HepG2 (cell line): Measurements from ENCODE around the gene SNCG. TPM values are rescaled to one million over a fixed set of nuclear protein-coding genes. Genes with fewer than 3 reads are reported as not detected.
A peak's percentile ranks its signal among the peaks of the same experiment; 100 is the strongest.

ENCODE experiments used
- BHLHE40 ChIP-seq: IDR thresholded peaks from 2 replicates; pipeline ENCODE4 v1.6.1; 2011; ENCODE audit warnings: low read length, improper control_type of control experiment
- CAMTA2 ChIP-seq: sonication (generic); formaldehyde crosslinking; IDR thresholded peaks from 2 replicates; pipeline ENCODE4 v1.4.0; 2020; ENCODE audit warnings: mild to moderate bottlenecking, missing genetic modification reagents, borderline replicate concordance
- ETS1 ChIP-seq: sonication (generic); formaldehyde crosslinking; IDR thresholded peaks from 2 replicates; pipeline ENCODE4 v1.4.0; 2020; ENCODE audit warnings: missing genetic modification reagents
- GABPB1 ChIP-seq: IDR thresholded peaks from 2 replicates; pipeline ENCODE4 v1.6.1; 2016; ENCODE audit warnings: mild to moderate bottlenecking, missing genetic modification reagents, moderate library complexity, missing compliant biosample characterization
- HOXA3 ChIP-seq: sonication (generic); formaldehyde crosslinking; IDR thresholded peaks from 2 replicates; pipeline ENCODE4 v1.5.0; 2020; ENCODE audit warnings: missing genetic modification reagents
- KDM2A ChIP-seq: sonication (generic); formaldehyde crosslinking; IDR thresholded peaks from 2 replicates; pipeline ENCODE4 v1.4.0; 2020; ENCODE audit warnings: low read depth, missing genetic modification reagents, borderline replicate concordance
- MTA1 ChIP-seq: sonication (generic); formaldehyde crosslinking; IDR thresholded peaks from 2 replicates; pipeline ENCODE4 v1.4.0; 2020; ENCODE audit warnings: missing genetic modification reagents, mild to moderate bottlenecking, borderline replicate concordance
- MXD1 ChIP-seq: sonication (generic); formaldehyde crosslinking; IDR thresholded peaks from 2 replicates; pipeline ENCODE4 v1.4.0; 2020; ENCODE audit warnings: mild to moderate bottlenecking, missing genetic modification reagents
- MYC ChIP-seq: sonication (generic); formaldehyde crosslinking; IDR thresholded peaks from 2 replicates; pipeline ENCODE4 v1.9.0; 2021; ENCODE audit warnings: missing genetic modification reagents, borderline replicate concordance
- NFE2L1 ChIP-seq: sonication (generic); formaldehyde crosslinking; IDR thresholded peaks from 2 replicates; pipeline ENCODE4 v1.4.0; 2020; ENCODE audit warnings: missing genetic modification reagents, mild to moderate bottlenecking, borderline replicate concordance
- NR2F6 ChIP-seq, 2 experiments: IDR thresholded peaks; 2 replicates each; pipeline ENCODE4 v1.6.1; 2016; ENCODE audit warnings: antibody characterized with exemption in 1 of 2, mild to moderate bottlenecking in 1 of 2
- NR3C1 ChIP-seq: sonication (generic); formaldehyde crosslinking; IDR thresholded peaks from 2 replicates; pipeline ENCODE4 v1.4.0; 2020; ENCODE audit warnings: missing genetic modification reagents
- RBFOX2 ChIP-seq: fragments of 200-400 bp; formaldehyde crosslinking; IDR thresholded peaks from 2 replicates; pipeline ENCODE4 v1.6.1; 2017; ENCODE audit warnings: low read depth, mild to moderate bottlenecking, low read length
- SMC3 ChIP-seq: IDR thresholded peaks from 2 replicates; pipeline ENCODE4 v1.6.1; 2011; ENCODE audit warnings: low read length, improper control_type of control experiment
- TCF7 ChIP-seq: sonication (generic); IDR thresholded peaks from 2 replicates; pipeline ENCODE4 v1.6.1; 2016; ENCODE audit warnings: antibody characterized with exemption, low read depth
- TEAD3 ChIP-seq: optimal IDR thresholded peaks from 2 replicates; pipeline ENCODE3; 2016; ENCODE audit warnings: borderline replicate concordance
- THRA ChIP-seq: sonication (generic); formaldehyde crosslinking; IDR thresholded peaks from 2 replicates; pipeline ENCODE4 v1.4.0; 2020; ENCODE audit warnings: missing genetic modification reagents, borderline replicate concordance
- ZFP82 ChIP-seq: sonication (generic); formaldehyde crosslinking; IDR thresholded peaks from 2 replicates; pipeline ENCODE4 v1.5.1; 2020; ENCODE audit warnings: mild to moderate bottlenecking, missing genetic modification reagents, borderline replicate concordance
- ZFY ChIP-seq: sonication (generic); formaldehyde crosslinking; IDR thresholded peaks from 2 replicates; pipeline ENCODE4 v1.4.0; 2020; ENCODE audit warnings: missing genetic modification reagents
- ZNF20 ChIP-seq: sonication (generic); formaldehyde crosslinking; IDR thresholded peaks from 2 replicates; pipeline ENCODE4 v1.4.0; 2020; ENCODE audit warnings: mild to moderate bottlenecking, moderate library complexity, missing genetic modification reagents
- ZNF550 ChIP-seq: sonication (generic); formaldehyde crosslinking; IDR thresholded peaks from 2 replicates; pipeline ENCODE4 v1.4.0; 2020; ENCODE audit warnings: mild to moderate bottlenecking, missing genetic modification reagents, borderline replicate concordance
- ZNF598 ChIP-seq: sonication (generic); formaldehyde crosslinking; IDR thresholded peaks from 2 replicates; pipeline ENCODE4 v1.5.1; 2020; ENCODE audit warnings: mild to moderate bottlenecking, missing genetic modification reagents, borderline replicate concordance
- ZNF883 ChIP-seq: sonication (generic); formaldehyde crosslinking; IDR thresholded peaks from 2 replicates; pipeline ENCODE4 v1.5.1; 2020; ENCODE audit warnings: mild to moderate bottlenecking, missing genetic modification reagents; ENCODE audit errors: not compliant biosample characterization
- polyA plus RNA-seq, 8 experiments: library from polyadenylated mRNA; depleted of rRNA in 3 of 8; stranded (reverse) in 7 of 8; unstranded in 1 of 8; fragments of >200 nt; fragmentation: Illumina TruSeq in 4 of 8; extraction: Trizol in 4 of 8; gene quantifications; 2 replicates each; pipeline versions ENCODE4 v1.2.1 to v1.2.3, GENCODE V29; 2011 to 2016; ENCODE audit warnings: low read depth in 4 of 8, missing spikeins in 1 of 8, mixed read lengths in 1 of 8; ENCODE audit not compliant: insufficient read depth in 1 of 8
- total RNA-seq, 5 experiments: library from RNA; depleted of rRNA; stranded (reverse); fragments of >200 nt; fragmentation: Illumina TruSeq; extraction: Trizol; gene quantifications; 2 replicates each; pipeline ENCODE4 v1.2.3, GENCODE V29; 2016; ENCODE audit warnings: low read depth in 1 of 5

Gene SNCG
- total and polyA plus RNA-seq, 2 of the 13 experiments (the other 11 are each of a cell fraction or from before 2014, with no cell fraction given): 0.22 to 0.91 TPM

- TF ChIP-seq MYC (CRISPR knock-in tag): peak; percentile 65
- TF ChIP-seq MTA1 (CRISPR knock-in tag): 0 out of 2 replicates have a peak, but pooled peaks have one; percentile 11
- peak; percentile 64 for TF ChIP-seq BHLHE40
- TF ChIP-seq HOXA3 (CRISPR knock-in tag): peak; percentile 19; the same call in 1 of the 2 replicates
- no peak for TF ChIP-seq TCF7
- no peak for TF ChIP-seq NFE2L1 (CRISPR knock-in tag)
- TF ChIP-seq ZNF598 (CRISPR knock-in tag): peak; percentile 82; the same call in 1 of the 2 replicates
- TF ChIP-seq SMC3: peak; percentile 50
- TF ChIP-seq ZNF883 (CRISPR knock-in tag): peak; percentile 71
- TF ChIP-seq TEAD3 (CRISPR knock-in tag): peak; percentile 36
- peak; percentile 38; the same call in 1 of the 2 replicates for TF ChIP-seq GABPB1 (CRISPR knock-in tag)
- TF ChIP-seq RBFOX2: no peak
- TF ChIP-seq THRA (CRISPR knock-in tag): no peak
- TF ChIP-seq ZNF20: no peak
- TF ChIP-seq NR2F6 (IDR thresholded peaks at IDR 0.05): no peak
- TF ChIP-seq NR2F6 (CRISPR knock-in tag; IDR thresholded peaks at IDR 0.05): peak; percentile 6; the same call in 1 of the 2 replicates
- TF ChIP-seq CAMTA2 (CRISPR knock-in tag): no peak
- no peak for TF ChIP-seq ETS1 (CRISPR knock-in tag)
- 0 out of 2 replicates have a peak, but pooled peaks have one; percentile 29 for TF ChIP-seq MXD1 (CRISPR knock-in tag)
- no peak for TF ChIP-seq ZNF550
- peak; percentile 53; the same call in 1 of the 2 replicates for TF ChIP-seq KDM2A (CRISPR knock-in tag)
- no peak for TF ChIP-seq ZFP82 (CRISPR knock-in tag)
- TF ChIP-seq NR3C1 (CRISPR knock-in tag): no peak
- peak; percentile 31; the same call in 1 of the 2 replicates for TF ChIP-seq ZFY (CRISPR knock-in tag)
Measured at GRCh38 chr10:86960003-86960862, 1.8 kb downstream of the SNCG start (continued).
